Activated naive CD8-positive, alpha-beta T cell (primary cell): Measurements from ENCODE around the gene NEURL1B.

ENCODE experiments used
- H3K27ac Mint-ChIP-seq: one replicate; pipeline ENCODE4 v1.8.0; 2021; ENCODE audit warnings: mixed read lengths
- H3K27me3 Mint-ChIP-seq: one replicate; pipeline ENCODE4 v1.8.0; 2021; ENCODE audit warnings: mixed read lengths
- H3K36me3 Mint-ChIP-seq: one replicate; pipeline ENCODE4 v1.8.0; 2021; ENCODE audit warnings: mixed read lengths
- H3K4me1 Mint-ChIP-seq: one replicate; pipeline ENCODE4 v1.8.0; 2021; ENCODE audit warnings: low read depth, mixed read lengths
- H3K4me3 Mint-ChIP-seq: one replicate; pipeline ENCODE4 v1.8.0; 2021; ENCODE audit warnings: mild to moderate bottlenecking, mixed read lengths
- H3K9me3 Mint-ChIP-seq: one replicate; pipeline ENCODE4 v1.8.0; 2021; ENCODE audit warnings: low read depth, mixed read lengths

The NEURL1B gene

GRCh38 chr5:172683264-172683644 is 42.2 kb downstream of the NEURL1B start:
- H3K36me3 Mint-ChIP-seq = peaks cover 2% of the 10 kb centered on the region
- no peak overlapping the region for H3K27ac Mint-ChIP-seq
- H3K4me3 Mint-ChIP-seq = peak overlapping the region; percentile 72
- H3K27me3 Mint-ChIP-seq = no peaks in the 10 kb centered on the region
- peaks cover 15% of the 10 kb centered on the region for H3K4me1 Mint-ChIP-seq
- H3K9me3 Mint-ChIP-seq = no peaks in the 10 kb centered on the region

- Mint-ChIP-seq H3K27me3 (no peaks in the 10 kb centered on the region), H3K27ac (peak overlapping the region; percentile 54), H3K4me1 (peaks cover 21% of the 10 kb centered on the region), H3K4me3 (peak overlapping the region; percentile 77), H3K36me3 (peaks cover 2% of the 10 kb centered on the region), H3K9me3 (no peaks in the 10 kb centered on the region)
These were observed 42.8 kb downstream of the NEURL1B start for GRCh38 chr5:172683645-172684471.

GRCh38 chr5:172685091-172685490 is 44.0 kb downstream of the NEURL1B start:
- Mint-ChIP-seq H3K4me1 (peaks cover 24% of the 10 kb centered on the region), H3K27me3 (no peaks in the 10 kb centered on the region)

GRCh38 chr5:172686111-172686510 is 45.0 kb downstream of the NEURL1B start:
- Mint-ChIP-seq H3K9me3 (no peaks in the 10 kb centered on the region), H3K4me1 (peaks cover 24% of the 10 kb centered on the region), H3K27ac (no peak overlapping the region), H3K36me3 (peaks cover 2% of the 10 kb centered on the region), H3K4me3 (no peak overlapping the region), H3K27me3 (no peaks in the 10 kb centered on the region)

More at GRCh38 chr5:172685091-172685490, 44.0 kb downstream of the NEURL1B start:
- Mint-ChIP-seq H3K36me3 (peaks cover 2% of the 10 kb centered on the region), H3K4me3 (no peak overlapping the region), H3K9me3 (no peaks in the 10 kb centered on the region), H3K27ac (no peak overlapping the region)

DNA sequence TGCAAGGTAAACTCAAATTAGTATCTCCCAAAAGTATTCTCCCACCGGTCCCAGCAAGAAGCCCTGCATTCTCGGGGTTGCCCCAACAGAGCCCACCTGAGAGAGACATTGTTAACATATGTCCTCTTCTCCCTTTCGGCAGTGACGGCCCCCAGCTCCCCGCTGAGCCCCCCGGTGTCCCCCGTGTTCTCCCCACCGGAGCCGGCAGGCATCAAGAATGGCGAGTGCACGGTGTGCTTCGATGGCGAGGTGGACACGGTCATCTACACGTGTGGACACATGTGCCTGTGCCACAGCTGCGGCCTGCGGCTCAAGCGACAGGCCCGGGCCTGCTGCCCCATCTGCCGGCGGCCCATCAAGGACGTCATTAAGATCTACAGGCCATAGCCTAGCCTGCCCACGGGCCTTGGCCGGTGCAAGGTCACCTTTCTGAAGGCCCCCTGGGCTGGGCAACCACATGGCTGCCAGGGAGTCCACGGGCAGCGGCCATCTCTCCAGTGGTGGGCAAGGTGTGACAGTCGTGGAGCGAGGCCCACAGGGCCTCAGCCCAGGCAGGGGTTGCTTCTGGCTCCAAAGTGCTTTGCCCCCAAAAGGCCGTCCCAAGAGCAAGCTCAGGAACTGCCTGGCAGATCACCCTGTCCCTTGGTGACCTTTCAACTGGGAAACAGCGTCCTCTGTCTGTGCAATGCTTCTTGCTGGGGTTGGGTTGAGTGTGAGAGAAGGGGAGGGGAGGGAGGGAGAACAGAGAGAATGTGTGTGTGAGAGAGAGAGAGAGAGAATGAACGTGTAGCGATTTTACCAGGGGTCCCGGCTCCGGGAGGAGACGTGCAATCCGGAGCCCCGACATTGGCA is 45.7 kb downstream of the NEURL1B start:
- no peaks in the 10 kb centered on the region for H3K9me3 Mint-ChIP-seq
- no peaks in the 10 kb centered on the region for H3K27me3 Mint-ChIP-seq
- H3K4me1 Mint-ChIP-seq = peaks cover 24% of the 10 kb centered on the region
- peaks cover 2% of the 10 kb centered on the region for H3K36me3 Mint-ChIP-seq
- H3K4me3 Mint-ChIP-seq = no peak overlapping the region
- no peak overlapping the region for H3K27ac Mint-ChIP-seq

DNA sequence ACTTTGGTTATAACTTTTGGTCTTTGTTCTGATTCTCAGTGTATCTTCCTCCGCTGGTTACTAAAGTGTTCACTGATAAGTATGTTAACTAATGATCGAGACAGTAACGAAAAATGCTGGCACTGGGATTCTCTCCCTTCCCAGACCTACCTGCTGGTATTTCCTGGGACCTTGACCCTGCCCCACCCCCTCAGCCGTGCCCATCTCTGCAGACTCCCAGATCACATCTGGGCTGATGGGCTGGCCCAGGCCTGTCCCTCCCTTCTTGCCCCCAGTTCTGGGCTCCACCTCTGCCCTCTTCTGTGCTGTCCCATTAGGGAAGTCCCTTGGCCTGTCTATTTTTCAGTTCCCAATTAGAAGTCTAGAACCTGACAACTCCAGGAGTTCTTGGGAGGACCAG is 46.9 kb downstream of the NEURL1B start:
- no peaks in the 10 kb centered on the region for H3K9me3 Mint-ChIP-seq
- H3K27me3 Mint-ChIP-seq = no peaks in the 10 kb centered on the region
- no peak overlapping the region for H3K4me3 Mint-ChIP-seq
- peaks cover 21% of the 10 kb centered on the region for H3K4me1 Mint-ChIP-seq
- peak overlapping the region; percentile 64 for H3K27ac Mint-ChIP-seq
- H3K36me3 Mint-ChIP-seq = no peaks in the 10 kb centered on the region

DNA sequence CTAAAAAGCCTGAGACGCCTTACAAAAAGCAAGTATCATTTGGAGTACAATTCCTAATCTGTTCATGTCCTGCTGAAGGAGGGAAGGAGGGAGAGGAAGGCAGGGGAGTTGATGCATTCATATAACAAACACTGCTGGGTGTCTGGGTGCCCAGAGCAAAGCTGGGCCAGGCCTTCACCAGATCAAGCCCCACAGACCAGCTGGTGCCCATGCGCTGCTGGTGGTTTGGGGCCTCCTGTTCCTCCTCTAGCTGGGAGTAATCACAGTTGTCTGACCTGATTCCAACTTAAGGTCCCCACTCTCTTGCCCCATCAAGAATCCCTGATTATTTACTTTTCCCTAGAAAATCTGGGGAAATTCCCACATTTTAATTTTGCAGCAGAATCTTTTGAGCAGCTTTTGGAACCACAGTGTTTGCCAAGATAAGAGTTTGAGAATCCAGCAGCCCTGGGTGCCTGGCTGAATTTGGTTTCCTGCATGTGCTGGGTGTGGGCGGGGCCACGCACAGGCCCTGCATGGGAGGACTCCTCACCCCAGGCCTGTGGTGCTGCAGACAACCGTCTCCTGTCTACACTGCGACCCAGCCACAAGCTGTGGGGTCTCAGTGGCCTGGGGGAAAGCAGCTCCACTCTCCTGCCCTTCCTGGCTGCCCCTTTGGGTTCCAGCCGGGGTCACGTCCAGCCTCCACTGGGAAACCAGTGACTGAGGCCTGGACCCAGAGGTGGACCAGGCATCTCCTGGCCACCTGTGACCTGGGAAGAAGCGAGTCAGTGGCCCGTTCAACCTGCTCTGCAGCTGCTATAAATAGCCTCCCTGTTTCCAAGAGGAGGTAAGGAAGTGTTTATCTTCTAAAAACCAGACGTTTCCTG is 47.5 kb downstream of the NEURL1B start:
- Mint-ChIP-seq H3K9me3 (no peaks in the 10 kb centered on the region), H3K27me3 (no peaks in the 10 kb centered on the region), H3K27ac (peak overlapping the region; percentile 64), H3K36me3 (no peaks in the 10 kb centered on the region), H3K4me1 (peaks cover 20% of the 10 kb centered on the region), H3K4me3 (no peak overlapping the region)

GRCh38 chr5:172689218-172689572 is 48.1 kb downstream of the NEURL1B start:
- Mint-ChIP-seq H3K9me3 (no peaks in the 10 kb centered on the region), H3K4me1 (peaks cover 19% of the 10 kb centered on the region), H3K36me3 (no peaks in the 10 kb centered on the region), H3K27me3 (no peaks in the 10 kb centered on the region), H3K4me3 (no peak overlapping the region), H3K27ac (peak overlapping the region; percentile 58)

DNA sequence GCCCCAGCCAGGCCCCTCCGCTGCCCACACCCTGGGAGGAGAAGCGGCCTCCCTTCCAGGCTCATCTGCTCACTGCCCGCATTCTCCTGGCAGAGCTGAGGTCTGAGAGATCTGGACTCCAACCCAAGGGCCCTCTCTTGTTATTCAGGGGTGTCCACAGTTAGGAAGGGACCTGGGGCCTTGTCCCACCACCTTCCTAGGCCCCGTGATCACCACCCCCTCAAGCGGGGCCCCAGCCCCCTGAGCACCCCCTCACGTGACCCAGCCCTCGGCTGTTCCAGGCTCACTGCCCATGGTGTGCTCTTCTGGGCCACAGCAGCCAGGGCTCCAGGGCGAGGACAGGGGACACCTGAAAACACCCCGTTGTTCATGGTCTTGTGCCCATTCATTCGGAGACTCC is 48.7 kb downstream of the NEURL1B start:
- H3K9me3 Mint-ChIP-seq = no peaks in the 10 kb centered on the region
- H3K27me3 Mint-ChIP-seq = no peaks in the 10 kb centered on the region
- H3K27ac Mint-ChIP-seq = no peak overlapping the region
- peaks cover 15% of the 10 kb centered on the region for H3K4me1 Mint-ChIP-seq
- H3K4me3 Mint-ChIP-seq = no peak overlapping the region
- no peaks in the 10 kb centered on the region for H3K36me3 Mint-ChIP-seq

DNA sequence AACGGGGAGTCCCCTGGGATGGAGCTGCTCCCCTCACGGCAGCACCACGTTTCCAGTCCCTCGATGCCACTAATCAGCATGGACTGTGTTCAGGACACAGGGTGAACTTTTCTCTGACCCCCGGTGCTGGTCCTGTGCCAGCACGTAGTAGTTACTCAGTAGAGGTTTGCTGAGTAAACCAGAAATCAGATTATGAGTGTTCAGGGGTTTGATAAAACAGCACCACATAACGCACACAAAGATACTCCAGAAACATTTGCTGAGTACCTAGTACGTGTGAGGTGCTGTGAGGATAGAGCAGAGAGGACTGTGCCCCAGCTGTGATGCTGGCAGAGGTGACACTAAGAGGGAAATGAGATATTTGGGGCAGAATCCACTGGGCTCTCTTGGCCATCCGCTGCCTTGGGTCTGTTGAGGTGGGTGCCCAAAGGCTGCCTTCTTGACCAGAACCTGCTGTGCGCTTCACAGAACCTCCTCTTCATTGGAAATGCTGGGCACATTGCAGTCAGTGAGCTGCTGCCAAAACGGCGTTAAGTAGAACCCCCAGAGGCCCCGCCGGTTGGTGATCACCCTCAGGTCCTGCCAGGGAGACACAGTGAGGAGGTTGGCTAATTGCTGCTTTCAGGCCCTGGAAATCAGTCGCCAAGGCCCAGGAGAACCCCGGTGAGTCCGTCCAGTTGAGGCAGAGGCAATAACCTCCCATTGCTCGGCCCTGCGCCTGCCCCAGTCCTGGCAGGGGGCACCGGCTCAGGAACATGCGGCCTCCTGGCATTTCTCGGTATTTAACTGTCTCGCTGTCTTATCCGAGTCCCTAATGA is 49.4 kb downstream of the NEURL1B start:
- peaks cover 15% of the 10 kb centered on the region for H3K4me1 Mint-ChIP-seq
- H3K36me3 Mint-ChIP-seq = no peaks in the 10 kb centered on the region
- no peaks in the 10 kb centered on the region for H3K27me3 Mint-ChIP-seq
- H3K9me3 Mint-ChIP-seq = no peaks in the 10 kb centered on the region
- H3K4me3 Mint-ChIP-seq = no peak overlapping the region
- no peak overlapping the region for H3K27ac Mint-ChIP-seq

- Mint-ChIP-seq H3K4me3 (no peak overlapping the region), H3K9me3 (no peaks in the 10 kb centered on the region), H3K36me3 (no peaks in the 10 kb centered on the region), H3K4me1 (peaks cover 16% of the 10 kb centered on the region), H3K27me3 (no peaks in the 10 kb centered on the region), H3K27ac (no peak overlapping the region)
These were observed 50.8 kb downstream of the NEURL1B start for GRCh38 chr5:172691886-172692285.

DNA sequence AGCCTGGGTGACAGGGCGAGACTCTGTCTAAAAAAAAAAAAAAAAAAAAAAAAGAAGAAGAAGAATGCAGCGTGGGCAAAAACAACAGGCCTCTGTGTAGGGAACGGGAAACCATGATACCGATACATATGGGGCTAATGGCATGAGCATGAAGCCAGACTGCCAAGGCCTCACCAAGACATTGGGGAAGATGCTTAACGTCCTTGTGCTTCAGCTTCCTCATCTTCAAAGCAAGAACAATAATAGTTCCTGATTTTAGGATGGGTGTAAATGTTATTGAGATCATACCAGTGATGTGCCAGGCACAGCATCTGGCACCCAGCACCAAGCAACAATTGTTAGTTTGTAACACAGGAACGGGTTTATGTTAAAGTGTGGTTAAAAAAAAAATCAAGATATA is 51.4 kb downstream of the NEURL1B start:
- no peaks in the 10 kb centered on the region for H3K36me3 Mint-ChIP-seq
- H3K27me3 Mint-ChIP-seq = no peaks in the 10 kb centered on the region
- no peaks in the 10 kb centered on the region for H3K9me3 Mint-ChIP-seq
- H3K4me1 Mint-ChIP-seq = peaks cover 21% of the 10 kb centered on the region
- no peak overlapping the region for H3K27ac Mint-ChIP-seq
- no peak overlapping the region for H3K4me3 Mint-ChIP-seq

GRCh38 chr5:172692981-172693380 is 51.9 kb downstream of the NEURL1B start:
- H3K27me3 Mint-ChIP-seq = no peaks in the 10 kb centered on the region
- H3K36me3 Mint-ChIP-seq = no peaks in the 10 kb centered on the region
- H3K27ac Mint-ChIP-seq = no peak overlapping the region
- H3K4me1 Mint-ChIP-seq = peaks cover 21% of the 10 kb centered on the region
- no peaks in the 10 kb centered on the region for H3K9me3 Mint-ChIP-seq
- no peak overlapping the region for H3K4me3 Mint-ChIP-seq

DNA sequence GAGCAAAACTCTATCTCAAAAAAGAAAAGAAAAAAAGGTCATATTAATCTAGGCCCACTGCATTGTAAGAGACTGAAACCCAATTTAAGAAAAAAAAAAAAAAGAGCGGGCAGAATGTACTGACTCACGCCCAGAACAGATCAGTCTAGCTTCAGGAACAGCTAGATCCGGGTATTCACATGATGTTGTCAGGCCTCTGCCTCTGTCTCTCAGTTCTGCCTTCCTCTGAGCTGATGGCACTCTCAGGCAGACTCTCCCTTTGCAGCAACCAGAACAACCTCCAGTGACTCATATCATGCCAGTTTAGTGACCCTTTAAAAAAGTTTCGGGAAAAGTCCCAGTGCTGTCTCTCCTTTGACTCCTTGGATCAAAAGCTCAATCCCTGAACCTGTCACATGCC is 53.0 kb downstream of the NEURL1B start:
- Mint-ChIP-seq H3K4me3 (no peak overlapping the region), H3K4me1 (peaks cover 10% of the 10 kb centered on the region), H3K27me3 (no peaks in the 10 kb centered on the region), H3K9me3 (no peaks in the 10 kb centered on the region), H3K36me3 (no peaks in the 10 kb centered on the region), H3K27ac (no peak overlapping the region)
